Activated T-cell treated with anti-CD3 and anti-CD28 coated beads for 48 hours (primary cell): ENCODE data around the gene TEX28.
"Not testable (repeated sequence)": the region's sequence is repeated elsewhere in the genome, so short reads cannot be mapped to it uniquely, and the experiment has no call there.

Source experiments
- DNase-seq: peaks from one replicate; pipeline ENCODE4 v3.0.0-alpha.2; 2020; ENCODE audit warnings: low read depth

TEX28 gene

DNA sequence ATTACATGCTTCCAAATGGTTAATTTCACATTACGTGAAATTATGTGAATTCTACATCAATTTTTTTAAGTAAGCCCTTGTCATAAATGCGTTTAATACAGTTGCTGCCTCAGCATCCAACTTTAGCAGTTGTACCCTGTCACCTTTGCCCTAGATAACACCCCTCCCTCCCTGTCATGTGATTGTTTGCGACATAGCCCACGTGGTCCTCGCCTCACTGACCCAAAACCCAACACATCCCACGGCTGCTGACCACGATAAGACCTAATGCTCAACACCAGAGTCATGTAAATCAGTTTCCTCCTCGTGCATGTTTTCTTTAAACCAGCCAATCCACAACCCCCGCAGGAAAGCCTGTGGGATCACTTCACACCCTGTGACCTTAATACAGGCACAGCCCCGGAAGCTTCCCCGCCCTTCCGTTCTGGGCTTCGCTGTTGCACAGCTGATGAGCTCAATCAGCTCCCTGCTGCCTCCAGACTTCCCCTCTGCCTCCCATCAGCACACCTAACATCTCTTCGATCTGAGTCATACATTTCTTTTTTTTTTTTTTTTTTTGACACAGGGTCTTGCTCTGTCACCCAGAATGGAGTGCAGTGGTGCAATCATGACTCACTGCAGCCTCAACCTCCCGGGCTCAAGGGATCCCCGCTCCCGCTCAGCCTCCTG is 47.4 kb downstream of the TEX28 start:
- not testable (repeated sequence) for DNase-seq

DNA sequence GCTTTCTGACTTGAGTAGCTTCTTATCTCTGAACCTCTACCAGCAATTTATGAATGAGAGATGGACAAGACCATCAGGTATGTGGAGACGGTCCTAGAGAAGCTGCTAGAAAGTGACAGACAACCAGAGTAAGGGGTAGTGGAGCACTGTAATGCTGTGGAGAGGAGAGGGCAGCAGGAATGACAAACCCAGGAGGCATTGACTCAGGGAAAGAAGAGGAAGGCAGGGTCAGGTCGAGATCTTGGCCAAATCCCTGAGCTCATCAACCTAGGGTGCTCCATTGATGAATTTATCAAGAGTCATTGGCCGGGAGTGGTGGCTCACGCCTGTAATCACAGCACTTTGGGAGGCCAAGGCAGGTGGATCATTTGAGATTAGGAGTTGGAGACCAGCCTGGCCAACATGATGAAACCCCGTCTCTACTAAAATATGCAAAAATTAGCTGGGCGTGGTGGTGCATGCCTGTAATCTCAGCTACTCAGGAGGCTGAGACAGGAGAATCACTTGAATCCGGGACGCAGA is 54.9 kb downstream of the TEX28 start:
- not testable (repeated sequence) for DNase-seq

DNA sequence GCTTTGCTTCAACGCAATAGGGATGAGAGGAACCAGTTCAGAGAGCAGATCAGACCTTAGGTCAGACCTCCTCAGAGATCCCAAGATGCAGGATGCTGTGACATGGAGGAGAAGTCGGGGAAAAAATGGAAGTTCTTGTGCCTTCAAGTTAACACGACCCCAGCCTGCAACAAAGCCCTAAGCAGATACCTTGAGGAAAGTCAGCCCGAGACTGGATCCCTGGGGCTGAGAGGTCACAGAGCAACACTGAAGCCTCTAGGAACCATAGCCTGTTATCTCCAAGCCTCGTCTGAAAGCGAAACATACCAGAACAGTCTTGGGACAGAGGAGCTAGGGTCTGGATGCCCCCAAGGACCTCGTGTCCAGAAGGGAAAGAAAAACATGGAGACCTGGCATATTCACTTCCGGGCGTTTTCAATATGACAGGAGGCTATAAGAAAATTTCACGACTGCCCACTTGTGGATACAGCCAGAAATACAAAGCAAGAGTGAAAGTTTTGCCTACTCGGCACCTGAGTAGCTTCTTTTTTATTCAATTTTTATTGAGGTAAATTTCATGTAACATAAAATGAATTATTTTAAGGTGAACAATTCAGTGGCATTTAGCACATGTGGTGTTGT is 55.9 kb downstream of the TEX28 start:
- DNase-seq = not testable (repeated sequence)

DNA sequence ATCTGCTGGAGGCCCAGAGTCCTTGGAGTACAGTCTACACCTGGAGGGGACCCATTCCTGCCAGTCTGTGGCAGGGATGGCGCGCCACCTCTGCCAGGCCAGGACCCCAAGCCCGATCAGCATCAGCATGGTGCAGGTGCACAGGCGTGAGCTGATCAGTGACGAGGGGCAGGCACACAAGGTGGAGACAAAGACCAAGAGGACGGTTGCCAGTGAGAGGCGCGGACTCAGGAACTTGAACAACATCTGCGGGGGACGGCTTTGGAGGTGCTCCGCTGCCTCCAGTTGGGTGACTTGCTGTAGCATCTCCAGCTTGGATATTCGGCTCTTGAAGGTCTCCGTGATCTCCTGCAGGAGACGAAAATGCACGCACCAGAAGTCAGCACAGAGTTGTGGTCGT is 61.3 kb downstream of the TEX28 start:
- DNase-seq = not testable (repeated sequence)

DNA sequence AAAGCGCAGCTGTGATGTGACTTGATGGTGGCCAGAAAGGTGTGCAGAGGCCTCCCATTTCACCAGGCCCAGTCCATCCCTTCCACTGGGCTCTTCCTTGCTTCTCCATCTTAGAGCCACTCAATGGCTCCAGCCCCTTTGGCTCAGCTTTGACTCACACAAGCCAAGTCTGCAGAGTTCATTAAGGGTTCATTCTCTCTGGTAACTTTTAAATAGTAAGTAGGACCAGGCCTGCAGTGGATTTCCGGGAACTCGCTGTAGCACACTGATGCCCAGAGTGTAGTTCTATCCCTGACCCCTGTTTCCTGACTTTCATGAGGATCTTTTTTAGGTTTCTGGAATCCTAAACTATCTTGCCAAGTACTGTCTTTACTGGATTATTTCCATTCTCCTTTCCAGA is 63.5 kb downstream of the TEX28 start:
- not testable (repeated sequence) for DNase-seq

DNA sequence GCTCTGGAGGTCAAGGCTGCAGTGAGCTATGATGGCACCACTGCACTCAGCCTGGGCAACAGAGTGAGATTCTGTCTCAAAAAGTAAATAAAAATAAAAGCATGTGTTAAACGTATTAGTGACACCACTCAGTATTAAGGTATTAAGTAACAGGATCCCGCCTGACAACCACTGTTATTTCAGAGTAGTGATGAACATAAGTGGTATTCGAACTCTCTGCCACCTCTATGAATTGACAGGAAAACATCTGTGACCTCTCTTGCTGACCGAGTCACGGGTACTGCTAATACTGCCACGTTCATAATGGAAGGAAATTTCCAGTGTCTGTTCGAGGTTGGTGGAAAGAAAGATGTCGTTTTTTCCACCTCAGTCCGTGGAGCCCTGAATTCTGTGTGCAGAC is 68.2 kb downstream of the TEX28 start:
- DNase-seq = not testable (repeated sequence)

DNA sequence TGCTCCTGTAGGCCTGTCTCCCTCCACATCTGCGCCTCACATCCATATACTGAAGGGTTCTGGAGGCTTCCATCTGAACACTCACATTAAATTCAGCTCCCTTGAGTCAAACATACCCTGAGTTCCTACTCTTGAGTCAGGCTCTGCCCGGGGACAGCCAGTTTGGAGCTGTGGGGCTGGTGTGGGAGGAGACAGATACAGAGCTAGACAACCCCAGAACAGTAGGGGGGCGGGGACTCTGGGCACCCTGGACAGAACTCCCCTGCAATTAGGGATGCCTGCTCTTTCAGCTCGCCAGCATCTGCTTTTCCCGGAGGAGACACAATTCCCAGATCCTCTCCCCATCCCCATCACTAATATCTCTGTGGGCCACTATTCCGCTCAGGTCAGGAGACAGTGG is 69.6 kb downstream of the TEX28 start:
- DNase-seq = not testable (repeated sequence)
